Neural cell (in vitro differentiated cells): ENCODE data around the gene EYA2. TPM values are rescaled to one million over a fixed set of nuclear protein-coding genes. Genes with fewer than 3 reads are reported as not detected.

ENCODE experiments used
- H2AFZ ChIP-seq: fragments of 200-600, 300-800 bp; sonication (generic), shearing (Covaris generic); 2 replicates; pipeline ENCODE4 v1.6.0; 2014; ENCODE audit warnings: low read depth, mild to moderate bottlenecking, antibody characterized with exemption, low read length, moderate library complexity
- H3F3A ChIP-seq: fragments of 200-600 bp; shearing (Covaris generic); 2 replicates; pipeline ENCODE4 v1.6.1; 2016; ENCODE audit warnings: mild to moderate bottlenecking, moderate library complexity, mixed read lengths, antibody characterized with exemption, low read length; ENCODE audit not compliant: insufficient read depth, poor library complexity, severe bottlenecking
- H3K27ac ChIP-seq: fragments of 200-600, 300-800 bp; sonication (generic), shearing (Covaris generic); 2 replicates; pipeline ENCODE4 v1.5.1; 2014; ENCODE audit warnings: mild to moderate bottlenecking, low read length, moderate library complexity
- H3K27me3 ChIP-seq: fragments of 300-800, 200-600 bp; sonication (generic), shearing (Covaris generic); 2 replicates; pipeline ENCODE4 v1.6.0; 2014; ENCODE audit warnings: mild to moderate bottlenecking, low read depth, low read length, moderate library complexity; ENCODE audit not compliant: insufficient read depth
- H3K36me3 ChIP-seq: fragments of 300-800, 200-600 bp; sonication (generic), shearing (Covaris generic); 2 replicates; pipeline ENCODE4 v1.5.1; 2014; ENCODE audit warnings: mild to moderate bottlenecking, antibody characterized with exemption, low read length, moderate library complexity; ENCODE audit not compliant: insufficient read depth
- H3K4me2 ChIP-seq: fragments of 300-800, 200-600 bp; sonication (generic), shearing (Covaris generic); 2 replicates; pipeline ENCODE4 v1.6.0; 2014; ENCODE audit warnings: mild to moderate bottlenecking, low read length
- H3K4me3 ChIP-seq: fragments of 300-800, 200-600 bp; sonication (generic), shearing (Covaris generic); 2 replicates; pipeline ENCODE4 v1.5.1; 2014; ENCODE audit warnings: mild to moderate bottlenecking, low read length, moderate library complexity
- H3K79me2 ChIP-seq: fragments of 200-600 bp; shearing (Covaris generic); replicated peaks from 2 replicates; pipeline ENCODE4 v1.6.0; 2014; ENCODE audit warnings: mild to moderate bottlenecking, low read length, moderate library complexity; ENCODE audit not compliant: insufficient read depth
- H3K9ac ChIP-seq: fragments of 300-800, 200-600 bp; sonication (generic), shearing (Covaris generic); 2 replicates; pipeline ENCODE4 v1.6.1; 2016; ENCODE audit warnings: mild to moderate bottlenecking, low read length, mixed read lengths
- H3K9me2 ChIP-seq: fragments of 200-600 bp; shearing (Covaris generic); 2 replicates; pipeline ENCODE4 v1.6.1; 2016; ENCODE audit warnings: mild to moderate bottlenecking, low read length, mixed read lengths; ENCODE audit not compliant: insufficient read depth
- H3K9me3 ChIP-seq: fragments of 200-600, 300-800 bp; sonication (generic), shearing (Covaris generic); 2 replicates; pipeline ENCODE4 v1.6.1; 2016; ENCODE audit warnings: mild to moderate bottlenecking, mixed run types, low read length, moderate library complexity, mixed read lengths
- H4K20me1 ChIP-seq: fragments of 200-600 bp; shearing (Covaris generic); 2 replicates; pipeline ENCODE4 v1.6.1; 2016; ENCODE audit warnings: mild to moderate bottlenecking, mixed run types; ENCODE audit not compliant: insufficient read depth
- EP300 ChIP-seq: fragments of 450-650 bp; conservative IDR thresholded peaks from 2 replicates; pipeline ENCODE4 v1.6.1; 2014; ENCODE audit warnings: antibody characterized with exemption, mild to moderate bottlenecking, moderate library complexity; ENCODE audit not compliant: poor library complexity, severe bottlenecking
- EZH2 ChIP-seq: fragments of 200-600, 300-800 bp; shearing (Covaris generic), sonication (generic); IDR thresholded peaks from 2 replicates; pipeline ENCODE4 v1.6.1; 2014; ENCODE audit warnings: antibody characterized with exemption, low read length, borderline replicate concordance, mild to moderate bottlenecking; ENCODE audit not compliant: insufficient read depth, poor library complexity, severe bottlenecking
- MXI1 ChIP-seq: fragments of 450-650 bp; conservative IDR thresholded peaks from 2 replicates; pipeline ENCODE4 v1.6.1; 2014; ENCODE audit warnings: antibody characterized with exemption, mild to moderate bottlenecking; ENCODE audit not compliant: poor library complexity, severe bottlenecking
- RAD21 ChIP-seq: fragments of 450-650 bp; conservative IDR thresholded peaks from 2 replicates; pipeline ENCODE4 v1.6.1; 2014; ENCODE audit warnings: antibody characterized with exemption, mild to moderate bottlenecking, moderate library complexity
- REST ChIP-seq: IDR thresholded peaks from 2 replicates; pipeline ENCODE4 v1.6.1; 2012; ENCODE audit warnings: borderline replicate concordance
- SMC3 ChIP-seq: fragments of 450-650 bp; conservative IDR thresholded peaks from 2 replicates; pipeline ENCODE4 v1.6.1; 2014; ENCODE audit warnings: antibody characterized with exemption, mild to moderate bottlenecking, moderate library complexity; ENCODE audit not compliant: poor library complexity
- TAF1 ChIP-seq: IDR thresholded peaks from 2 replicates; pipeline ENCODE4 v1.6.1; 2012; ENCODE audit warnings: low read depth
- polyA plus RNA-seq: library from polyadenylated mRNA; depleted of rRNA; stranded (reverse); fragments of >200 nt; gene quantifications from 2 replicates; pipeline ENCODE4 v1.2.3, GENCODE V29; 2014
- TF ChIP-seq, protein P1 (sequence below): fragments of 450-650 bp; IDR thresholded peaks from 2 replicates; pipeline ENCODE4 v1.5.1; 2014; ENCODE audit warnings: antibody characterized with exemption, mild to moderate bottlenecking, moderate library complexity; ENCODE audit not compliant: poor library complexity, severe bottlenecking

EYA2 gene
- polyA plus RNA-seq, 1 donor from 2014 or later = 0.88 TPM

DNA sequence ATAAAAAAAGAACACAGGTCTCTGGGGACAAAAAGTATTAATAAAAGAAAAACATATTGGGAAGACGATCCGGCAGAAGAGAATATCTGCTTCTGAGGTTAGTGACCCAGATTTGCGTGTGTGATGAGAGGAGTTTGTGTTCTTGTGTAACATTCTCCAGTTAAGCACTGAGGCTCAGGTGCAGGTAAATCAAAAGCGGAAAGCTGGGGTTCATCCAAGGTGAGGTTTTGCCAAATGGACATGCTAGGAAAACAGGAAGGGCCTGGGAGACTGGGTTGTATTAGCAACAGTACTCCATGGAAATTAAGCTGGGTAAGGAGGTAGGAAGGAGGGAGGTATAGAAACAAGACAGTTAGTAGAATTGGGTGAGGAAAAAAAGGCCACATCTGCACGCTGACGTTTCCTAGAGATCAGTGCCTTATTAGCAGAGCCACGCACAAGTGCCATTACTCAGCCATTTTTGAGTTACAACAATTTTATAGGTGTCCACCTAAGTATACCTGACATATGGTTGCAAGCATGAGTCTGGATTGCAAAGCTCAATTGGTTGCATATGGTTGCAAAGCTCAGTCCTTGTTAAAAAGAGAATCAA lies 322.3 kb downstream of the EYA2 start:
- H3K36me3 ChIP-seq = no peaks in the 10 kb centered on the region
- H3K27me3 ChIP-seq = no peaks in the 10 kb centered on the region

GRCh38 chr20:47217482-47218446 lies 323.1 kb downstream of the EYA2 start:
- Histone ChIP-seq H2AFZ (no peak overlapping the region), H3K9me2 (no peaks in the 10 kb centered on the region), H3F3A (peaks cover 4% of the 10 kb centered on the region), H3K27me3 (no peaks in the 10 kb centered on the region), H3K4me3 (no peak overlapping the region), H3K4me2 (no peak overlapping the region), H3K36me3 (no peaks in the 10 kb centered on the region), H4K20me1 (no peaks in the 10 kb centered on the region), H3K9ac (no peak overlapping the region), H3K27ac (no peak overlapping the region), H3K9me3 (no peaks in the 10 kb centered on the region), H3K79me2 (no peaks in the 10 kb centered on the region)
- no peak for TF ChIP-seq EP300
- TF ChIP-seq SMC3 = no peak
- no peak for TF ChIP-seq TAF1
- TF ChIP-seq REST = no peak
- no peak for TF ChIP-seq EZH2
- no peak for TF ChIP-seq MXI1
- TF ChIP-seq RAD21 = no peak

More for the DNA sequence above, 322.3 kb downstream of the EYA2 start:
- no peaks in the 10 kb centered on the region for H3K9me2 ChIP-seq
- H4K20me1 ChIP-seq = no peaks in the 10 kb centered on the region
- H3K9me3 ChIP-seq = no peaks in the 10 kb centered on the region
- no peak overlapping the region for H2AFZ ChIP-seq
- H3K79me2 ChIP-seq = no peaks in the 10 kb centered on the region
- TF ChIP-seq RAD21 (no peak), TAF1 (no peak)
- H3K4me3 ChIP-seq = no peak overlapping the region
- H3F3A ChIP-seq = peaks cover 4% of the 10 kb centered on the region
- H3K27ac ChIP-seq = no peak overlapping the region
- no peak overlapping the region for H3K4me2 ChIP-seq
- H3K9ac ChIP-seq = no peak overlapping the region

- H2AFZ ChIP-seq = no peak overlapping the region
- no peak overlapping the region for H3K4me2 ChIP-seq
- H3K9me3 ChIP-seq = no peaks in the 10 kb centered on the region
- TF ChIP-seq, protein P1, sequence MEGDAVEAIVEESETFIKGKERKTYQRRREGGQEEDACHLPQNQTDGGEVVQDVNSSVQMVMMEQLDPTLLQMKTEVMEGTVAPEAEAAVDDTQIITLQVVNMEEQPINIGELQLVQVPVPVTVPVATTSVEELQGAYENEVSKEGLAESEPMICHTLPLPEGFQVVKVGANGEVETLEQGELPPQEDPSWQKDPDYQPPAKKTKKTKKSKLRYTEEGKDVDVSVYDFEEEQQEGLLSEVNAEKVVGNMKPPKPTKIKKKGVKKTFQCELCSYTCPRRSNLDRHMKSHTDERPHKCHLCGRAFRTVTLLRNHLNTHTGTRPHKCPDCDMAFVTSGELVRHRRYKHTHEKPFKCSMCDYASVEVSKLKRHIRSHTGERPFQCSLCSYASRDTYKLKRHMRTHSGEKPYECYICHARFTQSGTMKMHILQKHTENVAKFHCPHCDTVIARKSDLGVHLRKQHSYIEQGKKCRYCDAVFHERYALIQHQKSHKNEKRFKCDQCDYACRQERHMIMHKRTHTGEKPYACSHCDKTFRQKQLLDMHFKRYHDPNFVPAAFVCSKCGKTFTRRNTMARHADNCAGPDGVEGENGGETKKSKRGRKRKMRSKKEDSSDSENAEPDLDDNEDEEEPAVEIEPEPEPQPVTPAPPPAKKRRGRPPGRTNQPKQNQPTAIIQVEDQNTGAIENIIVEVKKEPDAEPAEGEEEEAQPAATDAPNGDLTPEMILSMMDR = peak; percentile 20
- TF ChIP-seq RAD21 (no peak), REST (no peak), TAF1 (no peak)
- H3K79me2 ChIP-seq = no peaks in the 10 kb centered on the region
- H3K9me2 ChIP-seq = no peaks in the 10 kb centered on the region
- no peaks in the 10 kb centered on the region for H4K20me1 ChIP-seq
- H3K9ac ChIP-seq = no peak overlapping the region
- no peaks in the 10 kb centered on the region for H3K36me3 ChIP-seq
- no peaks in the 10 kb centered on the region for H3F3A ChIP-seq
- H3K4me3 ChIP-seq = no peak overlapping the region
- H3K27ac ChIP-seq = no peak overlapping the region
- no peaks in the 10 kb centered on the region for H3K27me3 ChIP-seq
Measured at GRCh38 chr20:47220161-47220582, 325.5 kb downstream of the EYA2 start.
